HepG2 (cell line): ENCODE measurements around the gene SHC3. TPM values are rescaled to one million over a fixed set of nuclear protein-coding genes. Genes with fewer than 3 reads are reported as not detected.

ENCODE experiments used
- ATAC-seq: fragments of 200-7000 bp; cut with Tn5 transposase; 3 replicates; pipeline ENCODE4 v1.9.1; 2020; ENCODE audit warnings: mild to moderate bottlenecking, moderate library complexity
- BruUV-seq: library from RNA; stranded (reverse); fragments of 400-500 nt; replicated peaks from 2 replicates; lab custom pipeline; 2021; lab: Mats Ljungman, UMichigan
- CTCF ChIA-PET: fragments of 300-600 bp; formaldehyde crosslinking; extraction: SDS; loops from one replicate; lab custom pipeline; 2021; ENCODE audit warnings: low total read pairs, inconsistent platforms, low intra/inter-chr PET ratio; lab: Yijun Ruan, JAX
- POLR2A ChIA-PET: fragments of 350-600 bp; sonication (Branson Sonifier 250); formaldehyde crosslinking; loops from one replicate; lab custom pipeline; 2020; ENCODE audit warnings: antibody characterized with exemption, inconsistent platforms; lab: Yijun Ruan, JAX
- DNase-seq: peaks from one replicate; pipeline ENCODE4 v3.0.0-alpha.2; 2015; ENCODE audit warnings: low spot score
- FAIRE-seq: peaks from 3 replicates; lab custom pipeline; 2011; peaks lifted over from hg19 to GRCh38; lab: Jason Lieb, UNC
- H2AFZ ChIP-seq: one replicate; pipeline ENCODE4 v1.6.1; 2011; ENCODE audit warnings: low read length, inconsistent platforms
- H3K27ac ChIP-seq: fragments of 300-600 bp; 3 replicates; pipeline ENCODE4 v1.8.0; 2011; ENCODE audit warnings: mixed run types, mild to moderate bottlenecking, mixed read lengths, low read length, inconsistent platforms; ENCODE audit not compliant: insufficient read depth; ENCODE audit errors: extremely low read length
- H3K27me3 ChIP-seq, 2 experiments: fragments of 200-600 bp in 1 of 2; 2 replicates in 1 of 2; 3 replicates in 1 of 2; pipeline versions ENCODE4 v1.6.0 to v1.8.0; 2011; ENCODE audit warnings: low read length in 2 of 2, mild to moderate bottlenecking in 2 of 2, moderate library complexity in 2 of 2, inconsistent platforms in 1 of 2; ENCODE audit not compliant: insufficient read depth in 2 of 2, control insufficient read depth in 1 of 2
- H3K36me3 ChIP-seq, 2 experiments: fragments of 200-600 bp in 1 of 2; replicated peaks in 1 of 2; 2 replicates in 1 of 2; 3 replicates in 1 of 2; pipeline versions ENCODE4 v1.5.1 to v1.8.0; 2011; ENCODE audit warnings: low read length in 2 of 2, inconsistent platforms in 1 of 2; ENCODE audit not compliant: insufficient read depth in 2 of 2, control insufficient read depth in 1 of 2
- H3K4me1 ChIP-seq: 2 replicates; pipeline ENCODE4 v1.5.1; 2012; ENCODE audit warnings: low read length, inconsistent platforms; ENCODE audit not compliant: insufficient read depth
- H3K4me2 ChIP-seq: 2 replicates; pipeline ENCODE4 v1.6.0; 2011; ENCODE audit warnings: low read depth, low read length, inconsistent platforms
- H3K4me3 ChIP-seq, 3 experiments: fragments of 200-600 bp in 1 of 3; sonication (generic), shearing (Covaris generic) in 1 of 3; replicated peaks in 1 of 3; 2 replicates each; pipeline ENCODE4 v1.5.1; 2011 to 2016; ENCODE audit warnings: low read length in 3 of 3, inconsistent platforms in 2 of 3, low read depth in 2 of 3, mild to moderate bottlenecking in 2 of 3, control low read depth in 1 of 3, mixed read lengths in 1 of 3; ENCODE audit not compliant: insufficient read depth in 1 of 3
- H3K79me2 ChIP-seq: one replicate; pipeline ENCODE4 v1.6.1; 2011; ENCODE audit warnings: low read length, inconsistent platforms; ENCODE audit not compliant: insufficient read depth
- H3K9ac ChIP-seq: 2 replicates; pipeline ENCODE4 v1.6.0; 2011; ENCODE audit warnings: mild to moderate bottlenecking, low read depth, low read length, inconsistent platforms; ENCODE audit not compliant: insufficient read depth
- H3K9me3 ChIP-seq: 2 replicates; pipeline ENCODE4 v1.5.1; 2012; ENCODE audit warnings: mild to moderate bottlenecking, low read length
- H4K20me1 ChIP-seq: 2 replicates; pipeline ENCODE4 v1.6.0; 2011; ENCODE audit warnings: inconsistent platforms, mild to moderate bottlenecking, low read length, moderate library complexity; ENCODE audit not compliant: insufficient read depth
- ARNT2 ChIP-seq: sonication (generic); formaldehyde crosslinking; IDR thresholded peaks from 2 replicates; pipeline ENCODE4 v1.8.0; 2022; ENCODE audit warnings: mild to moderate bottlenecking, low read depth, missing genetic modification reagents, moderate library complexity
- ATF2 ChIP-seq: sonication (generic); formaldehyde crosslinking; IDR thresholded peaks from 2 replicates; pipeline ENCODE4 v1.4.0; 2020; ENCODE audit warnings: missing genetic modification reagents
- CEBPG ChIP-seq: IDR thresholded peaks from 2 replicates; pipeline ENCODE4 v1.6.1; 2016
- FOXK1 ChIP-seq: sonication (generic); formaldehyde crosslinking; IDR thresholded peaks from 2 replicates; pipeline ENCODE4 v1.4.0; 2020; ENCODE audit warnings: low read depth, missing genetic modification reagents, borderline replicate concordance
- KMT2B ChIP-seq: IDR thresholded peaks from 2 replicates; pipeline ENCODE4 v1.6.1; 2016; ENCODE audit warnings: missing genetic modification reagents, missing compliant biosample characterization
- RFX1 ChIP-seq: fragments of 450-650 bp; IDR thresholded peaks from 2 replicates; pipeline ENCODE4 v1.6.1; 2017
- YEATS4 ChIP-seq: sonication (generic); formaldehyde crosslinking; IDR thresholded peaks from 2 replicates; pipeline ENCODE4 v1.4.0; 2020; ENCODE audit warnings: missing genetic modification reagents, borderline replicate concordance
- ZC3H4 ChIP-seq: sonication (generic); formaldehyde crosslinking; IDR thresholded peaks from 2 replicates; pipeline ENCODE4 v1.4.0; 2020; ENCODE audit warnings: missing genetic modification reagents, borderline replicate concordance
- ZMAT3 ChIP-seq: sonication (generic); formaldehyde crosslinking; conservative IDR thresholded peaks from 2 replicates; pipeline ENCODE4 v1.7.0; 2021; ENCODE audit warnings: missing genetic modification reagents
- ZNF280D ChIP-seq: sonication (generic); formaldehyde crosslinking; IDR thresholded peaks from 2 replicates; pipeline ENCODE4 v1.5.1; 2020; ENCODE audit warnings: mild to moderate bottlenecking, missing genetic modification reagents
- ZNF44 ChIP-seq: sonication (generic); formaldehyde crosslinking; IDR thresholded peaks from 2 replicates; pipeline ENCODE4 v1.5.1; 2020; ENCODE audit warnings: mild to moderate bottlenecking, missing genetic modification reagents
- ZNF639 ChIP-seq: conservative IDR thresholded peaks from 2 replicates; pipeline ENCODE4 v1.6.1; 2018; ENCODE audit warnings: missing genetic modification reagents
- ZZZ3 ChIP-seq: sonication (generic); formaldehyde crosslinking; IDR thresholded peaks from 2 replicates; pipeline ENCODE4 v1.4.0; 2020; ENCODE audit warnings: missing genetic modification reagents, mild to moderate bottlenecking, borderline replicate concordance
- WGBS: methylation state at CpG from one replicate; pipeline ENCODE4 v1.1.6; 2017; ENCODE audit warnings: low lambda C conversion rate; 5-methylcytosine and 5-hydroxymethylcytosine counted together
- in situ Hi-C: cut with HindIII; loops from 2 replicates; pipeline ENCODE4 v1.10.0; 2017; ENCODE audit warnings: low pct_unique_long_range_greater_than_20kb; ENCODE audit not compliant: extremely low pct_ligation_motif_present
- intact Hi-C: fragments of 100-400 bp; cut with micrococcal nuclease; formaldehyde crosslinking; loops from one replicate; pipeline ENCODE4 v1.10.0; 2022; ENCODE audit not compliant: unreplicated experiment
- polyA plus RNA-seq, 8 experiments: library from polyadenylated mRNA; depleted of rRNA in 3 of 8; stranded (reverse) in 7 of 8; unstranded in 1 of 8; fragments of >200 nt; fragmentation: Illumina TruSeq in 4 of 8; extraction: Trizol in 4 of 8; gene quantifications; 2 replicates each; pipeline versions ENCODE4 v1.2.1 to v1.2.3, GENCODE V29; 2011 to 2016; ENCODE audit warnings: low read depth in 4 of 8, missing spikeins in 1 of 8, mixed read lengths in 1 of 8; ENCODE audit not compliant: insufficient read depth in 1 of 8
- total RNA-seq, 5 experiments: library from RNA; depleted of rRNA; stranded (reverse); fragments of >200 nt; fragmentation: Illumina TruSeq; extraction: Trizol; gene quantifications; 2 replicates each; pipeline ENCODE4 v1.2.3, GENCODE V29; 2016; ENCODE audit warnings: low read depth in 1 of 5
- TF ChIP-seq, protein P1 (sequence below): sonication (generic); formaldehyde crosslinking; IDR thresholded peaks from 2 replicates; pipeline ENCODE4 v1.5.0; 2020; ENCODE audit warnings: mild to moderate bottlenecking, missing genetic modification reagents, moderate library complexity
- TF ChIP-seq, protein P2 (sequence below): sonication (generic); formaldehyde crosslinking; IDR thresholded peaks from 2 replicates; pipeline ENCODE4; 2020; ENCODE audit warnings: missing genetic modification reagents, mild to moderate bottlenecking, borderline replicate concordance

The SHC3 gene
- total and polyA plus RNA-seq, 2 of the 13 experiments (the other 11 are each of a cell fraction or from before 2014, with no cell fraction given), result 0.09 to 0.89 TPM

- in situ Hi-C loops, result no loop called here
- H4K20me1 ChIP-seq, result no peaks in the 10 kb centered on the region
- ATAC-seq (no peak), FAIRE-seq (no peak), DNase-seq (no peak)
- peaks cover 11% of the 10 kb centered on the region; the same call in 1 of the 2 replicates for H3K4me1 ChIP-seq
- H3K4me3 ChIP-seq, result no peak overlapping the region
- H3K79me2 ChIP-seq, result no peaks in the 10 kb centered on the region
- POLR2A ChIA-PET, result no interaction called here
- CTCF ChIA-PET, result no interaction called here
- H3K36me3 ChIP-seq, result no peaks in the 10 kb centered on the region
- intact Hi-C loops, result no loop called here
- no peak overlapping the region for H2AFZ ChIP-seq
- no TSS peak for BruUV-seq
- WGBS, result 38% methylated on average over 5 of the region's 6 CpGs
- TF ChIP-seq ZNF639 (CRISPR knock-in tag) (no peak), ZNF280D (CRISPR knock-in tag) (no peak), ZNF44 (CRISPR knock-in tag) (no peak), FOXK1 (CRISPR knock-in tag) (no peak), ARNT2 (CRISPR knock-in tag) (no peak), YEATS4 (no peak), KMT2B (CRISPR knock-in tag) (no peak), RFX1 (no peak), CEBPG (CRISPR knock-in tag) (no peak), ZMAT3 (CRISPR knock-in tag) (no peak), ATF2 (CRISPR knock-in tag) (no peak), ZZZ3 (CRISPR knock-in tag) (no peak), ZC3H4 (no peak)
- TF ChIP-seq, protein P1, sequence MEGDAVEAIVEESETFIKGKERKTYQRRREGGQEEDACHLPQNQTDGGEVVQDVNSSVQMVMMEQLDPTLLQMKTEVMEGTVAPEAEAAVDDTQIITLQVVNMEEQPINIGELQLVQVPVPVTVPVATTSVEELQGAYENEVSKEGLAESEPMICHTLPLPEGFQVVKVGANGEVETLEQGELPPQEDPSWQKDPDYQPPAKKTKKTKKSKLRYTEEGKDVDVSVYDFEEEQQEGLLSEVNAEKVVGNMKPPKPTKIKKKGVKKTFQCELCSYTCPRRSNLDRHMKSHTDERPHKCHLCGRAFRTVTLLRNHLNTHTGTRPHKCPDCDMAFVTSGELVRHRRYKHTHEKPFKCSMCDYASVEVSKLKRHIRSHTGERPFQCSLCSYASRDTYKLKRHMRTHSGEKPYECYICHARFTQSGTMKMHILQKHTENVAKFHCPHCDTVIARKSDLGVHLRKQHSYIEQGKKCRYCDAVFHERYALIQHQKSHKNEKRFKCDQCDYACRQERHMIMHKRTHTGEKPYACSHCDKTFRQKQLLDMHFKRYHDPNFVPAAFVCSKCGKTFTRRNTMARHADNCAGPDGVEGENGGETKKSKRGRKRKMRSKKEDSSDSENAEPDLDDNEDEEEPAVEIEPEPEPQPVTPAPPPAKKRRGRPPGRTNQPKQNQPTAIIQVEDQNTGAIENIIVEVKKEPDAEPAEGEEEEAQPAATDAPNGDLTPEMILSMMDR (CRISPR knock-in tag), result no peak
- TF ChIP-seq, protein P2, sequence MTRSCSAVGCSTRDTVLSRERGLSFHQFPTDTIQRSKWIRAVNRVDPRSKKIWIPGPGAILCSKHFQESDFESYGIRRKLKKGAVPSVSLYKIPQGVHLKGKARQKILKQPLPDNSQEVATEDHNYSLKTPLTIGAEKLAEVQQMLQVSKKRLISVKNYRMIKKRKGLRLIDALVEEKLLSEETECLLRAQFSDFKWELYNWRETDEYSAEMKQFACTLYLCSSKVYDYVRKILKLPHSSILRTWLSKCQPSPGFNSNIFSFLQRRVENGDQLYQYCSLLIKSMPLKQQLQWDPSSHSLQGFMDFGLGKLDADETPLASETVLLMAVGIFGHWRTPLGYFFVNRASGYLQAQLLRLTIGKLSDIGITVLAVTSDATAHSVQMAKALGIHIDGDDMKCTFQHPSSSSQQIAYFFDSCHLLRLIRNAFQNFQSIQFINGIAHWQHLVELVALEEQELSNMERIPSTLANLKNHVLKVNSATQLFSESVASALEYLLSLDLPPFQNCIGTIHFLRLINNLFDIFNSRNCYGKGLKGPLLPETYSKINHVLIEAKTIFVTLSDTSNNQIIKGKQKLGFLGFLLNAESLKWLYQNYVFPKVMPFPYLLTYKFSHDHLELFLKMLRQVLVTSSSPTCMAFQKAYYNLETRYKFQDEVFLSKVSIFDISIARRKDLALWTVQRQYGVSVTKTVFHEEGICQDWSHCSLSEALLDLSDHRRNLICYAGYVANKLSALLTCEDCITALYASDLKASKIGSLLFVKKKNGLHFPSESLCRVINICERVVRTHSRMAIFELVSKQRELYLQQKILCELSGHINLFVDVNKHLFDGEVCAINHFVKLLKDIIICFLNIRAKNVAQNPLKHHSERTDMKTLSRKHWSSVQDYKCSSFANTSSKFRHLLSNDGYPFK (CRISPR knock-in tag), result no peak
- peaks cover 0 to 17% of the 10 kb centered on the region in 2 experiments; a peak in 3 of 5 replicates for H3K27me3 ChIP-seq
- H3K9me3 ChIP-seq, result no peaks in the 10 kb centered on the region
- no peak overlapping the region for H3K4me2 ChIP-seq
- no peak overlapping the region for H3K27ac ChIP-seq
- H3K9ac ChIP-seq, result no peak overlapping the region
Measured at GRCh38 chr9:88995627-88996026, 183.0 kb downstream of the SHC3 start.
